Keratinocyte (primary cell): Measurements from ENCODE around the gene HDAC10.
A peak's percentile ranks its signal among the peaks of the same experiment; 100 is the strongest.

Source experiments
- EZH2 ChIP-seq: IDR thresholded peaks from one replicate; pipeline ENCODE4 v1.6.1; 2012; ENCODE audit warnings: inconsistent platforms, mild to moderate bottlenecking, low read length, moderate library complexity
- TF ChIP-seq, protein P1 (sequence below), 3 experiments: IDR thresholded peaks in 1 of 3; conservative IDR thresholded peaks in 1 of 3; optimal IDR thresholded peaks in 1 of 3; 2 replicates in 2 of 3; 3 replicates in 1 of 3; pipeline versions ENCODE3 to v1.5.1; 2011; ENCODE audit warnings: low read length in 3 of 3, mild to moderate bottlenecking in 3 of 3, moderate library complexity in 2 of 3, control low read depth in 1 of 3, inconsistent platforms in 1 of 3; ENCODE audit not compliant: insufficient read depth in 2 of 3; ENCODE audit errors: extremely low read depth in 1 of 3

DNA sequence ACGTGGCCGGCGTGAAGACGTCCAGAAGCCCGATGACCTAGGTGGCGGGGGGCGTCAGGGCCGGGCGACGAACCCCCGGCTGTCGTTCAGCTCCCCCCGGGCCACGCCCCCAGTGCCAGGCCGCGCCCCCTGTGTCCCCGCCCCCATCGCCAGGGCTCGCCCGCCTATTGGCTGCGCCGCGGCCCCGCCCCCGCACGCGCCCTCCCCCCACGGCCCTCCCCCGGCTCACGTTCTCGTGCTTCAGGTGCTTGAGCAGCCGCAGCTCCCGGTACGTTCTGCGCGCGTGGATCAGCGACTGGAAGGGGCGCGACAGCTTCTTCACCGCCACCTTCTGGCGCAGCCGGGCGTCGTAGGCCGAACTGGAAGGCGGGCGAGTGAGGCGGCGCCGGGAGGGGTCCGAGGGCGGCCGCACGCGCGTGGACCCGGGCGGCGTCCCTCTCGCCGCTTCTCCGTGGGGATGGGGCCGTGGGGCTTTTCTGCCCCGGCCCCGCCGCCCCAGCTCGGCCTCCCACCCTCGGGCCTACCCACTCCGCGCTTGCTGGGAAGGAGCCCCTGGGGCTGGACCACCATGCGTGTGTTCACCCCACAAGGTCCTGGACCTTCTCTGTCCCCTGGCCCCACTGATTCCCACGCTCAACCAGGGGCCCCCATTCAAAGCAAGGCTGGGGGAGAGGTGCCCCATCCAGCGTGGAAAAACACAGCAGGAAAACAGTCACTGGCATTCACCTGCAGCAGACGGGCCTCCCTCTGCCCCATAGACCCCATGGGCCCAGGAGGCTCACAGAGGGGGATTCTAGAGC lies 16.7 kb upstream of the HDAC10 start:
- TF ChIP-seq, protein P1, sequence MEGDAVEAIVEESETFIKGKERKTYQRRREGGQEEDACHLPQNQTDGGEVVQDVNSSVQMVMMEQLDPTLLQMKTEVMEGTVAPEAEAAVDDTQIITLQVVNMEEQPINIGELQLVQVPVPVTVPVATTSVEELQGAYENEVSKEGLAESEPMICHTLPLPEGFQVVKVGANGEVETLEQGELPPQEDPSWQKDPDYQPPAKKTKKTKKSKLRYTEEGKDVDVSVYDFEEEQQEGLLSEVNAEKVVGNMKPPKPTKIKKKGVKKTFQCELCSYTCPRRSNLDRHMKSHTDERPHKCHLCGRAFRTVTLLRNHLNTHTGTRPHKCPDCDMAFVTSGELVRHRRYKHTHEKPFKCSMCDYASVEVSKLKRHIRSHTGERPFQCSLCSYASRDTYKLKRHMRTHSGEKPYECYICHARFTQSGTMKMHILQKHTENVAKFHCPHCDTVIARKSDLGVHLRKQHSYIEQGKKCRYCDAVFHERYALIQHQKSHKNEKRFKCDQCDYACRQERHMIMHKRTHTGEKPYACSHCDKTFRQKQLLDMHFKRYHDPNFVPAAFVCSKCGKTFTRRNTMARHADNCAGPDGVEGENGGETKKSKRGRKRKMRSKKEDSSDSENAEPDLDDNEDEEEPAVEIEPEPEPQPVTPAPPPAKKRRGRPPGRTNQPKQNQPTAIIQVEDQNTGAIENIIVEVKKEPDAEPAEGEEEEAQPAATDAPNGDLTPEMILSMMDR (optimal IDR thresholded peaks at IDR 0.05 in 1 of 3, IDR thresholded peaks at IDR 0.05 in 1 of 3, conservative IDR thresholded peaks at IDR 0.05 in 1 of 3; ENCODE audit: extremely low read depth in 1 of 3, insufficient read depth in 2 of 3, low read length in 3 of 3): peak in 2 of 3 experiments; percentile 34 to 52
- TF ChIP-seq EZH2: no peak
